AG09309 (cell line): ENCODE results near the gene WDR59.

Experiments used
- DNase-seq: peaks from one replicate; pipeline ENCODE4 v3.0.0-alpha.2; 2010; ENCODE audit warnings: low read depth
- H3K4me3 ChIP-seq: 2 replicates; pipeline ENCODE4 v1.5.1; 2011; ENCODE audit warnings: mild to moderate bottlenecking, low read depth, low read length, moderate library complexity; ENCODE audit not compliant: control insufficient read depth
- CTCF ChIP-seq: IDR thresholded peaks from 2 replicates; pipeline ENCODE4 v1.5.1; 2011; ENCODE audit warnings: mild to moderate bottlenecking, low read depth, low read length, inconsistent platforms; ENCODE audit not compliant: insufficient read depth, control insufficient read depth; ENCODE audit errors: missing control alignments

WDR59 gene

GRCh38 chr16:74867281-74867849 lies 117.6 kb downstream of the WDR59 start:
- no peak for TF ChIP-seq CTCF
- no peak for DNase-seq
- H3K4me3 ChIP-seq, result no peak overlapping the region

GRCh38 chr16:74865922-74866598 lies 118.9 kb downstream of the WDR59 start:
- no peak overlapping the region for H3K4me3 ChIP-seq
- peak; percentile 11 for DNase-seq
- TF ChIP-seq CTCF, result no peak

- H3K4me3 ChIP-seq, result no peak overlapping the region
- peak; percentile 66 for TF ChIP-seq CTCF
- DNase-seq, result no peak
Measured at GRCh38 chr16:74862743-74863244, 122.1 kb downstream of the WDR59 start.

GRCh38 chr16:74852500-74852875 lies 132.4 kb downstream of the WDR59 start:
- no peak overlapping the region for H3K4me3 ChIP-seq
- no peak for TF ChIP-seq CTCF
- DNase-seq, result no peak

GRCh38 chr16:74850027-74850426 lies 134.9 kb downstream of the WDR59 start:
- no peak overlapping the region for H3K4me3 ChIP-seq
- no peak for DNase-seq
- no peak for TF ChIP-seq CTCF

- no peak for DNase-seq
- H3K4me3 ChIP-seq, result no peak overlapping the region
- no peak for TF ChIP-seq CTCF
Measured at GRCh38 chr16:74847202-74847601, 137.7 kb downstream of the WDR59 start.

GRCh38 chr16:74846714-74847113 lies 138.2 kb downstream of the WDR59 start:
- H3K4me3 ChIP-seq, result no peak overlapping the region
- DNase-seq, result no peak
- no peak for TF ChIP-seq CTCF
